Activated CD8-positive, alpha-beta memory T cell treated with anti-CD3 and anti-CD28 coated beads for 4 hours (primary cell): ENCODE measurements around the gene CBFA2T2.
"Not testable (repeated sequence)": the region's sequence is repeated elsewhere in the genome, so short reads cannot be mapped to it uniquely, and the experiment has no call there.

Experiments used
- DNase-seq, 2 donors: peaks; one replicate each; pipeline ENCODE4 v3.0.0-alpha.2; 2020; ENCODE audit warnings: low read depth in 2 of 2

The CBFA2T2 gene

GRCh38 chr20:33506576-33506975 is 16.7 kb downstream of the CBFA2T2 start:
- DNase-seq, result no peak

- DNase-seq, result no peak
Measured at GRCh38 chr20:33507461-33507860, 17.6 kb downstream of the CBFA2T2 start.

DNA sequence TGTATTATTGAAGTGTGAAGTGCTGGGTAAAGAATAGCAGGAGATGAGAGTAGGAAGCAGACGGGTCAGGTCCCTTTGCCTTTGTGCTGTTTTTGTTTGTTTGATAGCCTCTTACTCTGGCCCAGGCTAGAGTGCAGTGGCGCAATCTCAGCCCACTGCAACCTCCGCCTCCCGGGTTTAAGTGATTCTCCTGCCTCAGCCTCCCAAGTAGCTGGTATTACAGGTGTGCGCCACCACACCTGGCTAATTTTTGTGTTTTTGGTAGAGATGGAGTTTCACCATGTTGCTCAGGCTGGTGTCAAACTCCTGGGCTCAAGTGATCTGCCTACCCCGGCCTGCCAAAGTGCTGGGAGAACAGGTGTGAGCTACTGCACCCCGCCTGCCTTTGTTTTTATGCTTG is 18.1 kb downstream of the CBFA2T2 start:
- not testable (repeated sequence) for DNase-seq

DNA sequence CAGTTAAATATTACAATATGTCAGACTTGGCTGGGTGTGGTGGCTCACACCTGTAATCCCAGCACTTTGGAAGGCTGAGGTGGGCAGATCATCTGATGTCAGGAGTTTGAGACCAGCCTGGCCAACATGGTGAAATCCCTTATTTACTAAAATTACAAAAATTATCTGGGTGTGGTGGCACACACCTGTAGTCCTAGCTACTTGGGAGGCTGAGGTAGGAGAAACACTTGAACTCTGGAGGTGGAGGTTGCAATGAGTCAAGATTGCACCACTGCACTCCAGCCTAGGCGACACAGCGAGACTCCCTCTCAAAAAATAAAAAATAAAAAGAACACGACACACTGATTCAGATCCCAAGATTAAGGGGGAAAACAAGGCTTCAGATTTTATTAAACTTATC is 19.2 kb downstream of the CBFA2T2 start:
- DNase-seq, result not testable (repeated sequence)

DNA sequence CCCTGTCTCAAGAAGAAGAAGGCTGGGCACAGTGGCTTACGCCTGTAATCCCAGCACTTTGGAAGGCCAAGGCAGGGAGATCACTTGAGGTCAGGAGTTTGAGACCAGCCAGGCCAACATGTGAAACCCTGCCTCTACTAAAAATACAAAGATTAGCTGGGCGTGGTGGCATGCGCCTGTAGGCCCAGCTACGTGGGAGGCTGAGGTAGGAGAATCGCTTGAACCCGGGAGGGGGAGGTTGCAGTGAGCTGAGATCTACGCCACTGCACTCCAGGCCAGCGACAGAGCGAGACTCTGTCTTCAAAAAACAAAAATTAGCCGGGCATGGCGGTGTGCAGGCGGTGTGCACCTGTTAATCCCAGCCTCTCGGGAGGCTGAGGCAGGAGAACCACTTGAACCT is 22.0 kb downstream of the CBFA2T2 start:
- not testable (repeated sequence) for DNase-seq

DNA sequence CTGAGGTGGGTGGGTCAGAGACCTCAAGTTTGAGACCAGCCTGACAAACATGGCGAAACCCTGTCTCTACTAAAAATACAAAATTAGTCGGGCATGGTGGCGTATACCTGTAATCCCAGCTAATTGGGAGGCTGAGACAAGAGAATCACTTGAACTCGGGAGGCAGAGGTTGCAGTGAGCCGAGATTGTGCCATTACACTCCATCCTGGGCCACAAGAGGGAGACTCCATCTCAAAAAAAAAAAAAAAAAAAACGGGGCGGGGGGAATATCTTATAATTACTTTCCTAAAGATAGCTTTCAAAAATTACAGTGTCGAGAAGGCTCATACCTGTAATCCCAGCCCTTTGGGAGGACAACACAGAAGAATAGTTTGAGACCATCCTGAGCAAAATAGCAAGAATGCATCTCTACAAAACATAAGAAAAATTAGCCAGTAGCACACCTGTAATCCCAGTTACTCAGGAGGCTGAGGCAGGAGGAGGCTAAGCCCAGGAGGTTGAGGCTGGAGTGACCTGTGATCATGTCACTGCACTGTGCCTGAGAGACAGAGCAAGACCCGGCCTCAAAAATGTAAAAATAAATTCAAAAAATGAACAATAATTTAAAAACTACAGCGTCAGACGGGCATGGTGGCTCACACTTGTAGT is 25.8 kb downstream of the CBFA2T2 start:
- DNase-seq, result no peak

DNA sequence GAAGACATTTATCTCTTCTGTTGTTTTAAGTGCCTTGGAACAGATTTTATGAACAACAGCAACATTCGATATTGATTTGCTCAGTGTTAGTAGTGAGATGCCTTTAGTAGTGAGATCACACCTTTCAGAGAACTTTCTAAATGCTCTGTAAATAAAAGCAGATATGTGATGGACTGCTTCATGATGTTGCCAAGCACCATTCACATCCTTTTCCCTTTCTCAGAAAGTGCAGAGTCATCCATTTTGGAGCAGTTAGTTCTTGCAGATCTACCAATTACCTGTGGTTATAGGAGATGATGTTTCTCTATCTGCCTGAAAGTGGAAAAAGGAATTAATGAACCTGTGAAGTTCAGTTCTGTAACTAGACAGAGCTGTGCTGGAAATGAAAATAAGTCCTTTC is 27.0 kb downstream of the CBFA2T2 start:
- no peak for DNase-seq

DNA sequence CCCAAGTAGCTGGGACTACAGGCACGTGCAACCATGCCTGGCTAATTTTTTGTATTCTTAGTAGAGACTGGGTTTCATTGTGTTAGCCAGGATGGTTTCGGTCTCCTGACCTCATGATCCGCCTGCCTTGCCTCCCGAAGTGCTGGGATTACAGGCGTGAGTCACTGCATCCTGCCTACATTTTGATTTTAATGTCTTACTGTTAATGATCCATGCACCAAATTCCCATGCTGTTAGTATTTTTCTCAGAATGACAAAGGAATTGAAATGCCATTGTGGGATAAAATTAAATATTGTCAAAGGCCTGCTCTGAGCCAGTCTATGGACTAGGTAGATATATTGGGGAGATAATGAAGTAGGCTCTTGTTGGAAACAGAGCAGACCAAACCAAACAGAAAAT is 28.2 kb downstream of the CBFA2T2 start:
- DNase-seq, result no peak

- no peak for DNase-seq
Measured at GRCh38 chr20:33521461-33521860, 31.6 kb downstream of the CBFA2T2 start.

GRCh38 chr20:33522256-33522820 is 32.4 kb downstream of the CBFA2T2 start:
- no peak for DNase-seq

GRCh38 chr20:33524261-33524660 is 34.4 kb downstream of the CBFA2T2 start:
- no peak for DNase-seq

- no peak for DNase-seq
Measured at GRCh38 chr20:33526769-33527168, 36.9 kb downstream of the CBFA2T2 start.

DNA sequence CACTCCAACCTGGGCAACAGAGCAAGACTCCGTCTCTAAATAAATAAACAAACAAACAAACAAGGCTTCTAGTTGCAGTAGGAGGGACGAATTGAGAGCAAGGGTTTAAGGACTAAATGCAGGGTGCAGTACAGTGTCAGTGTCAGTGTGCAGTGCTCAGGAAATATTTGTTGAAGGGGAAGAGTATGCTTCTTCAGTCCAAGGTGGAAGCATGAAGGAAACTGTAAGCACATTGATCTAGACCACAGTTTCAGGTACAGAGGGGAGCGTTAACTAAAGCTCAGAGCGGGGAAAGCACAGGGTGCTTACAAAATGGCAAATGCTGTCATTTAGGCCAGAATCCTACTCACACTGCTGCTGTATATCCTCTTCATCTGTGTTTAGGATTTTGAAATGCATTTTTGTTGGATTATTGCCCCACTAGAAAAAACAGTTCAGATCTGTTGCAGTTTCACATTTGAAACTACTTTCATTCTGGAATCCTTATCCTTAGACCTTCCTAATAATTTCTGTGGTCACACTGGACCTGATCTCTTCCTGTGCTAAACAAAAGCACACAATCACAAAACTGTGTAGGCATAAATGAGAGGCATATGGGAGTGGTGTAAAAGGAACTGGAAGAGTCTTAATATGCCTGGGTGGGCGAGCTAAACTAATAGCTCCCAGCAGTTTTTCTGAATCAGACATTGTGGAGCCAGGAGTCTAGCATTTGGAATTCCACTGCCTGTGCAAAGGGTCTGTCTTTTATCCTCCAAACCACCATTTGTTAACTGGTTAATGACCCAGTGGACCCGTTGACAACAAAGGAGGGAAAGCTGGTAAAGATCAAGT is 41.4 kb downstream of the CBFA2T2 start:
- DNase-seq, result no peak

- no peak for DNase-seq
Measured at GRCh38 chr20:33531885-33532284, 42.0 kb downstream of the CBFA2T2 start.

- no peak for DNase-seq
Measured at GRCh38 chr20:33532753-33533459, 43.0 kb downstream of the CBFA2T2 start.

DNA sequence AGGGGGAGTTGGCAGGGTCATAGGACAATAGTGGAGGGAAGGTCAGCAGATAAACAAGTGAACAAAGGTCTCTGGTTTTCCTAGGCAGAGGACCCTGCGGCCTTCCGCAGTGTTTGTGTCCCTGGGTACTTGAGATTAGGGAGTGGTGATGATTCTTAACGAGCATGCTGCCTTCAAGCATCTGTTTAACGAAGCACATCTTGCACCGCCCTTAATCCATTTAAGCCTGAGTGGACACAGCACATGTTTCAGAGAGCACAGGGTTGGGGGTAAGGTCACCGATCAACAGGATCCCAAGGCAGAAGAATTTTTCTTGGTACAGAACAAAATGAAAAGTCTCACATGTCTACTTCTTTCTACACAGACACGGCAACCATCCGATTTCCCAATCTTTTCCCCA is 45.8 kb downstream of the CBFA2T2 start:
- not testable (repeated sequence) for DNase-seq

DNA sequence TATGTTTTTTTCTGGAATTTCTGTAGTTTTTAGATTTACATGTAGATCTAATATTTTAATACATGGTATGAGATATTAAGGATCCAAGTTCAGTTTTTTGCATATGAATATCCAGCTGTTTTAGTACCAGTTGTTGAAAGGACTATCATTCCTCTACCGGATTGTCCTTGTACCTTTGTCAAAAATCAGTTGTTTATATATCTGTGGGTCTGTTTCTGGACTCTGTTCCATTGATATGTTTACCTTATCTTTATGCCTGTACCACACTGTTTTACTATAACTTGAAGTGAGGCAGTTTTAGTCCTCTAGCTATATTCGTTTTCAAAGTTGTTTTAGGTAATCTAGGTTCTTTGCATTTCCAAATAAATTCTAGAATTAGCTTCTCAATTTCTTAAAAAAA is 47.7 kb downstream of the CBFA2T2 start:
- DNase-seq, result no peak

GRCh38 chr20:33539129-33539528 is 49.2 kb downstream of the CBFA2T2 start:
- no peak for DNase-seq

DNA sequence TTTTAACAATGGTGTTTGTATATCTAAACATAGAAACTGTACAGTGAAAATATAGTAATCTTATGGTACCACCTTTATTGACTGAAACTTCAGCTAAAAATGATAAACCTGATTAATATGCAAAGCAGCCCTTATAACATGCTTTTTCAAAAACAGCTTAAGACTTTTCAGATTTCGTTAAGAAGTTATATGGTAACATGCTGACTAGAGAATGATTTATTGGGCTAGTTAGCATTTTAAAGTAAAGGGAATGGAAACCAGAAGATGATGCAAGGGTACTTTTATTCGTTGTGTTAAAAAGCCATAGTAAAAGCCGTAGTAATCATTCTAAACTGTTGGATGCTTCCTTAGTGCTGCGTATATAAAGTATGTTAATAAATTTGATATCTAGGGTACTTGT is 50.5 kb downstream of the CBFA2T2 start:
- no peak for DNase-seq

- no peak for DNase-seq
Measured at GRCh38 chr20:33541074-33541473, 51.2 kb downstream of the CBFA2T2 start.

DNA sequence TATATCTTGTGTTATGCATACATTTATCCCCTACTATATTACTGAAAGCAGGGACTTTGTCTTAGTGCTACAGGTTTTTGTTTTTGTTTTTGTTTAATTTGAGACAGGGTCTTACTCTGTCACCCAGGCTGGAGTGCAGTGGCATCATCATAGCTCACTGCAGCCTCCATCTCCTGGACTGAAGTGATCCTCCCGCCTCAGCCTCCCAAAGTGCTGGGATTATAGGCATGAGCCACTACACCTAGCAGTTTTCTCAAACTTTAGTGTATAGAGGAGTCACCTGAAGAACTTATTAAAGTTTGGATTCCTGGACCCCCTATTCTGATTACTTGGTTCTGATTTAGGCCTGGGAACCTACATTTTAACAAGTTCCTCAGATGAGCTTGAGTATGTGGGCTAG is 51.9 kb downstream of the CBFA2T2 start:
- DNase-seq, result no peak

- DNase-seq, result no peak
Measured at GRCh38 chr20:33545763-33546162, 55.9 kb downstream of the CBFA2T2 start.
